ENCODE data around the gene TNFRSF11A. TPM values are rescaled to one million over a fixed set of nuclear protein-coding genes. Genes with fewer than 3 reads are reported as not detected.
A peak's percentile ranks its signal among the peaks of the same experiment; 100 is the strongest.

The TNFRSF11A gene
- total RNA-seq, 1 donor from 2014 or later: 3.9 TPM

- Histone ChIP-seq H3K27me3 (no peaks in the 10 kb centered on the region), H3K9me3 (no peaks in the 10 kb centered on the region), H3K4me1 (peaks cover 25% of the 10 kb centered on the region), H3K4me3 (no peak overlapping the region), H3K27ac (no peak overlapping the region), H3K36me3 (no peaks in the 10 kb centered on the region)
- intact Hi-C loops (cut with DNase I): no loop called here
- DNase-seq (ENCODE audit: extremely low spot score in 2 of 2): no peak
- TF ChIP-seq POLR2A (IDR thresholded peaks at IDR 0.05) (no peak), POLR2AphosphoS5 (IDR thresholded peaks at IDR 0.05; ENCODE audit: insufficient read depth in 1 of 2, low read depth in 1 of 2) (no peak), CTCF (IDR thresholded peaks at IDR 0.05) (no peak)
Measured at GRCh38 chr18:62327977-62328376, 2.9 kb downstream of the TNFRSF11A start.

- no peak overlapping the region for H3K4me3 ChIP-seq
- no peaks in the 10 kb centered on the region for H3K27me3 ChIP-seq
- H3K4me1 ChIP-seq: peaks cover 25% of the 10 kb centered on the region
- no peak for DNase-seq (ENCODE audit: extremely low spot score in 2 of 2)
- no peaks in the 10 kb centered on the region for H3K9me3 ChIP-seq
- intact Hi-C loops (cut with DNase I): no loop called here
- TF ChIP-seq POLR2AphosphoS5 (IDR thresholded peaks at IDR 0.05; ENCODE audit: insufficient read depth in 1 of 2, low read depth in 1 of 2): no peak
- TF ChIP-seq POLR2A (IDR thresholded peaks at IDR 0.05): no peak
- no peak for TF ChIP-seq CTCF (IDR thresholded peaks at IDR 0.05)
- no peaks in the 10 kb centered on the region for H3K36me3 ChIP-seq
- H3K27ac ChIP-seq: no peak overlapping the region
Measured at GRCh38 chr18:62328586-62329525, 3.7 kb downstream of the TNFRSF11A start.

- Histone ChIP-seq H3K4me3 (no peak overlapping the region), H3K27ac (no peak overlapping the region), H3K9me3 (no peaks in the 10 kb centered on the region), H3K27me3 (no peaks in the 10 kb centered on the region), H3K4me1 (peaks cover 19% of the 10 kb centered on the region), H3K36me3 (no peaks in the 10 kb centered on the region)
- TF ChIP-seq POLR2A (IDR thresholded peaks at IDR 0.05): no peak
- no peak for DNase-seq (ENCODE audit: extremely low spot score in 2 of 2)
- intact Hi-C loops (cut with DNase I): no loop called here
Measured at GRCh38 chr18:62329691-62330454, 4.8 kb downstream of the TNFRSF11A start.

- TF ChIP-seq POLR2A (IDR thresholded peaks at IDR 0.05) (no peak), CTCF (IDR thresholded peaks at IDR 0.05) (no peak)
- Histone ChIP-seq H3K27ac (no peak overlapping the region), H3K4me3 (no peak overlapping the region), H3K27me3 (no peaks in the 10 kb centered on the region), H3K9me3 (no peaks in the 10 kb centered on the region), H3K4me1 (peaks cover 15% of the 10 kb centered on the region), H3K36me3 (no peaks in the 10 kb centered on the region)
- intact Hi-C loops (cut with DNase I): no loop called here
- no peak for DNase-seq (ENCODE audit: extremely low spot score in 2 of 2)
Measured at GRCh38 chr18:62330650-62331049, 5.5 kb downstream of the TNFRSF11A start.

- Histone ChIP-seq H3K27ac (no peak overlapping the region), H3K4me3 (no peak overlapping the region), H3K9me3 (no peaks in the 10 kb centered on the region), H3K27me3 (no peaks in the 10 kb centered on the region), H3K36me3 (no peaks in the 10 kb centered on the region), H3K4me1 (peaks cover 4% of the 10 kb centered on the region)
- intact Hi-C loops (cut with DNase I): no loop called here
- DNase-seq (ENCODE audit: extremely low spot score in 2 of 2): no peak
- peak in 1 of 2 donors; percentile 25 for TF ChIP-seq POLR2AphosphoS5 (IDR thresholded peaks at IDR 0.05; ENCODE audit: insufficient read depth in 1 of 2, low read depth in 1 of 2)
- TF ChIP-seq CTCF (IDR thresholded peaks at IDR 0.05): no peak
Measured at GRCh38 chr18:62331581-62332356, 6.7 kb downstream of the TNFRSF11A start.
